Activated CD4-positive, alpha-beta T cell treated with anti-CD3 and anti-CD28 coated beads, Interleukin-2, amount 10 ng/mL, durations not matched to agents 7 days and 5 days (primary cell): Measurements from ENCODE around the gene C2orf72. TPM values are rescaled to one million over a fixed set of nuclear protein-coding genes. Genes with fewer than 3 reads are reported as not detected.
"Not testable (repeated sequence)": the region's sequence is repeated elsewhere in the genome, so short reads cannot be mapped to it uniquely, and the experiment has no call there.

ENCODE experiments used
- CTCF ChIA-PET: fragments of 350-600 bp; sonication (Branson Sonifier 250); formaldehyde crosslinking; loops from one replicate; lab custom pipeline; 2021; ENCODE audit warnings: antibody characterized with exemption; lab: Charles Lee
- POLR2A ChIA-PET: fragments of 350-600 bp; sonication (Branson Sonifier 250); formaldehyde crosslinking; loops from one replicate; lab custom pipeline; 2021; ENCODE audit warnings: antibody characterized with exemption; lab: Charles Lee
- DNase-seq: peaks from one replicate; pipeline ENCODE4 v3.0.0-alpha.2; 2020
- H3K27ac Mint-ChIP-seq: one replicate; pipeline ENCODE4 v1.8.0; 2021; ENCODE audit warnings: mild to moderate bottlenecking, moderate library complexity, mixed read lengths
- H3K27me3 Mint-ChIP-seq: one replicate; pipeline ENCODE4 v1.8.0; 2021; ENCODE audit warnings: mixed read lengths
- H3K36me3 Mint-ChIP-seq: one replicate; pipeline ENCODE4 v1.8.0; 2021; ENCODE audit warnings: low read depth, mixed read lengths
- H3K4me1 Mint-ChIP-seq: one replicate; pipeline ENCODE4 v1.8.0; 2021; ENCODE audit warnings: mixed read lengths
- H3K4me3 Mint-ChIP-seq: one replicate; pipeline ENCODE4 v1.8.0; 2021; ENCODE audit warnings: mild to moderate bottlenecking, moderate library complexity, mixed read lengths
- H3K9me3 Mint-ChIP-seq: one replicate; pipeline ENCODE4 v1.8.0; 2021; ENCODE audit warnings: mixed read lengths
- total RNA-seq, 2 experiments: library from RNA; stranded (reverse); gene quantifications; one replicate each; pipeline ENCODE4 v1.2.3, GENCODE V29; 2021

Gene C2orf72
- total RNA-seq, 2 experiments from 2014 or later: 0.15 TPM; not detected in 1

GRCh38 chr2:231002641-231003040 is 34.7 kb upstream of the C2orf72 start:
- DNase-seq: no peak
- POLR2A ChIA-PET: no interaction called here
- Mint-ChIP-seq H3K4me1 (no peaks in the 10 kb centered on the region), H3K9me3 (peaks cover 7% of the 10 kb centered on the region), H3K27ac (no peak overlapping the region), H3K27me3 (peaks cover 45% of the 10 kb centered on the region), H3K4me3 (no peak overlapping the region), H3K36me3 (peaks cover 5% of the 10 kb centered on the region)
- CTCF ChIA-PET: interaction anchor here (0.6 kb wide), 1 partner anchor 10 kb away, joined by 4 read pairs; no protein-coding TSS in a partner anchor

GRCh38 chr2:231003186-231003585 is 34.1 kb upstream of the C2orf72 start:
- H3K9me3 Mint-ChIP-seq: peaks cover 7% of the 10 kb centered on the region
- ChIA-PET POLR2A (no interaction called here), CTCF (no interaction called here)

GRCh38 chr2:231004930-231005329 is 32.4 kb upstream of the C2orf72 start:
- POLR2A ChIA-PET, H3K9me3 Mint-ChIP-seq, CTCF ChIA-PET, H3K4me3 Mint-ChIP-seq, H3K4me1 Mint-ChIP-seq, H3K36me3 Mint-ChIP-seq, DNase-seq: not testable (repeated sequence)
- peaks cover 27% of the 10 kb centered on the region for H3K27me3 Mint-ChIP-seq
- H3K27ac Mint-ChIP-seq: peak overlapping the region; percentile 55

More at GRCh38 chr2:231003186-231003585, 34.1 kb upstream of the C2orf72 start:
- Mint-ChIP-seq H3K27ac (no peak overlapping the region), H3K36me3 (peaks cover 5% of the 10 kb centered on the region), H3K27me3 (peaks cover 42% of the 10 kb centered on the region), H3K4me1 (no peaks in the 10 kb centered on the region), H3K4me3 (no peak overlapping the region)
- no peak for DNase-seq

GRCh38 chr2:231007286-231008098 is 29.8 kb upstream of the C2orf72 start:
- Mint-ChIP-seq H3K27ac (no peak overlapping the region), H3K4me1 (no peaks in the 10 kb centered on the region), H3K9me3 (peaks cover 7% of the 10 kb centered on the region), H3K4me3 (no peak overlapping the region), H3K36me3 (peaks cover 5% of the 10 kb centered on the region), H3K27me3 (peaks cover 5% of the 10 kb centered on the region)
- ChIA-PET POLR2A (no interaction called here), CTCF (interaction anchor here (1.1 to 1.6 kb wide), 5 partner anchors 9 to 183 kb away, joined by 3 to 7 read pairs (median 3); no protein-coding TSS in a partner anchor)
- no peak for DNase-seq

GRCh38 chr2:231008131-231008530 is 29.2 kb upstream of the C2orf72 start:
- H3K4me3 Mint-ChIP-seq: no peak overlapping the region
- no peak for DNase-seq
- peaks cover 5% of the 10 kb centered on the region for H3K36me3 Mint-ChIP-seq
- H3K9me3 Mint-ChIP-seq: peaks cover 7% of the 10 kb centered on the region
- CTCF ChIA-PET: interaction anchor here (1.2 to 1.6 kb wide), 4 partner anchors 21 to 184 kb away, joined by 3 to 7 read pairs (median 3); no protein-coding TSS in a partner anchor
- peaks cover 5% of the 10 kb centered on the region for H3K27me3 Mint-ChIP-seq
- POLR2A ChIA-PET: no interaction called here
- no peak overlapping the region for H3K27ac Mint-ChIP-seq
- H3K4me1 Mint-ChIP-seq: no peaks in the 10 kb centered on the region

GRCh38 chr2:231009236-231009919 is 27.9 kb upstream of the C2orf72 start:
- H3K27me3 Mint-ChIP-seq: peaks cover 2% of the 10 kb centered on the region
- H3K27ac Mint-ChIP-seq: no peak overlapping the region
- ChIA-PET POLR2A (no interaction called here), CTCF (interaction anchor here (1.2 kb wide), 1 partner anchor 22 kb away, joined by 3 read pairs; no protein-coding TSS in a partner anchor)
- H3K9me3 Mint-ChIP-seq: peaks cover 7% of the 10 kb centered on the region
- peaks cover 5% of the 10 kb centered on the region for H3K36me3 Mint-ChIP-seq
- no peak for DNase-seq
- H3K4me3 Mint-ChIP-seq: no peak overlapping the region
- no peaks in the 10 kb centered on the region for H3K4me1 Mint-ChIP-seq

- Mint-ChIP-seq H3K27me3 (peaks cover 2% of the 10 kb centered on the region), H3K9me3 (peaks cover 4% of the 10 kb centered on the region), H3K36me3 (peaks cover 2% of the 10 kb centered on the region), H3K4me3 (no peak overlapping the region), H3K27ac (no peak overlapping the region), H3K4me1 (no peaks in the 10 kb centered on the region)
- ChIA-PET CTCF (no interaction called here), POLR2A (no interaction called here)
- no peak for DNase-seq
These were observed 27.1 kb upstream of the C2orf72 start for GRCh38 chr2:231010201-231010730.

GRCh38 chr2:231011526-231011925 is 25.8 kb upstream of the C2orf72 start:
- DNase-seq: no peak
- ChIA-PET CTCF (interaction anchor here (1.4 kb wide), 1 partner anchor 28 kb away, joined by 3 read pairs; no protein-coding TSS in a partner anchor), POLR2A (no interaction called here)
- H3K36me3 Mint-ChIP-seq: no peaks in the 10 kb centered on the region
- peaks cover 2% of the 10 kb centered on the region for H3K27me3 Mint-ChIP-seq
- no peaks in the 10 kb centered on the region for H3K9me3 Mint-ChIP-seq
- no peak overlapping the region for H3K27ac Mint-ChIP-seq
- H3K4me1 Mint-ChIP-seq: no peaks in the 10 kb centered on the region
- no peak overlapping the region for H3K4me3 Mint-ChIP-seq

- peaks cover 10% of the 10 kb centered on the region for H3K27me3 Mint-ChIP-seq
- H3K4me1 Mint-ChIP-seq: no peaks in the 10 kb centered on the region
- ChIA-PET CTCF (interaction anchor here (1.4 kb wide), 1 partner anchor 28 kb away, joined by 3 read pairs; no protein-coding TSS in a partner anchor), POLR2A (no interaction called here)
- H3K27ac Mint-ChIP-seq: no peak overlapping the region
- H3K9me3 Mint-ChIP-seq: no peaks in the 10 kb centered on the region
- no peaks in the 10 kb centered on the region for H3K36me3 Mint-ChIP-seq
- no peak overlapping the region for H3K4me3 Mint-ChIP-seq
- DNase-seq: no peak
These were observed 24.9 kb upstream of the C2orf72 start for GRCh38 chr2:231012463-231012862.

- H3K36me3 Mint-ChIP-seq: no peaks in the 10 kb centered on the region
- no peak overlapping the region for H3K4me3 Mint-ChIP-seq
- no peaks in the 10 kb centered on the region for H3K4me1 Mint-ChIP-seq
- peaks cover 12% of the 10 kb centered on the region for H3K27me3 Mint-ChIP-seq
- POLR2A ChIA-PET: no interaction called here
- no peaks in the 10 kb centered on the region for H3K9me3 Mint-ChIP-seq
- DNase-seq: no peak
- H3K27ac Mint-ChIP-seq: no peak overlapping the region
- CTCF ChIA-PET: no interaction called here
These were observed 23.5 kb upstream of the C2orf72 start for GRCh38 chr2:231013820-231014219.

GRCh38 chr2:231015478-231015877 is 21.8 kb upstream of the C2orf72 start:
- H3K27me3 Mint-ChIP-seq: peaks cover 16% of the 10 kb centered on the region
- ChIA-PET CTCF (no interaction called here), POLR2A (no interaction called here)
- no peaks in the 10 kb centered on the region for H3K9me3 Mint-ChIP-seq
- H3K27ac Mint-ChIP-seq: no peak overlapping the region
- H3K36me3 Mint-ChIP-seq: no peaks in the 10 kb centered on the region
- DNase-seq: no peak
- H3K4me3 Mint-ChIP-seq: no peak overlapping the region
- no peaks in the 10 kb centered on the region for H3K4me1 Mint-ChIP-seq

- H3K9me3 Mint-ChIP-seq: no peaks in the 10 kb centered on the region
- CTCF ChIA-PET: no interaction called here
- H3K36me3 Mint-ChIP-seq: no peaks in the 10 kb centered on the region
- POLR2A ChIA-PET: no interaction called here
- H3K27ac Mint-ChIP-seq: no peak overlapping the region
- no peak for DNase-seq
- peaks cover 19% of the 10 kb centered on the region for H3K27me3 Mint-ChIP-seq
- H3K4me1 Mint-ChIP-seq: no peaks in the 10 kb centered on the region
- H3K4me3 Mint-ChIP-seq: no peak overlapping the region
These were observed 21.4 kb upstream of the C2orf72 start for GRCh38 chr2:231015926-231016325.
